Keratinocyte (primary cell): ENCODE results near the gene MAPK8.

Source experiments
- CTCF ChIP-seq, 3 experiments: IDR thresholded peaks in 1 of 3; conservative IDR thresholded peaks in 1 of 3; optimal IDR thresholded peaks in 1 of 3; 2 replicates in 2 of 3; 3 replicates in 1 of 3; pipeline versions ENCODE3 to v1.5.1; 2011; ENCODE audit warnings: low read length in 3 of 3, mild to moderate bottlenecking in 3 of 3, moderate library complexity in 2 of 3, control low read depth in 1 of 3, inconsistent platforms in 1 of 3; ENCODE audit not compliant: insufficient read depth in 2 of 3; ENCODE audit errors: extremely low read depth in 1 of 3
- EZH2 ChIP-seq: IDR thresholded peaks from one replicate; pipeline ENCODE4 v1.6.1; 2012; ENCODE audit warnings: inconsistent platforms, mild to moderate bottlenecking, low read length, moderate library complexity

GRCh38 chr10:48482207-48482606 lies 175.7 kb downstream of the MAPK8 start:
- TF ChIP-seq CTCF (optimal IDR thresholded peaks at IDR 0.05 in 1 of 3, IDR thresholded peaks at IDR 0.05 in 1 of 3, conservative IDR thresholded peaks at IDR 0.05 in 1 of 3; ENCODE audit: extremely low read depth in 1 of 3, insufficient read depth in 2 of 3, low read length in 3 of 3) (no peak), EZH2 (no peak)
